ENCODE measurements around the gene HP. TPM values are rescaled to one million over a fixed set of nuclear protein-coding genes. Genes with fewer than 3 reads are reported as not detected.
A peak's percentile ranks its signal among the peaks of the same experiment; 100 is the strongest.

Gene HP
- total and polyA plus RNA-seq, 2 of the 13 experiments (the other 11 are each of a cell fraction or from before 2014, with no cell fraction given): 387 to 524 TPM

DNA sequence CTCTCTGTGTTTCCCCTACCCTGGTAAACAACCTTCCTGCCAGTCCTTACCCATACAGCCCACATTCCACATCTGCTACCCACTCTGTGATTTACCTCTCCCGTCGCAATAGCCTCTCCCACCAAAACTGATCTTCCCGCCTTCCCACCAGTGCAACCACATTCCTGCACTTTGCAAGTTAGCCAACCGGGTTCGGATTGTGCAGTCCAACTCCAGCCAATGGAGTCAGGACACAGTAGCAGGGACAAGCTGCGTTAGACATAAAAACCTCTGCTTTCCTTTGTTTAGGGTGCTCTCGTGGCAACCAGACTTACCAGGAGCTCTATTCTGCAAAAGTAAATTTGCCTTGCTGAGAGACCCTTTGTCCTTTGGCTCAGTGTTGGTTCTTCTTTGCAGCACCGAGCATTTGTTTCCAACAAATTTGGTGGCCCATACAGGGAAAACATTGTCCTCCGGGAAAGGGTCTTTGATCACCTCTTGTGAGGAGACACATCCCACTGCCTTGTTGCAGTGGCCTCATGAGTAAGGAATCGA is 10.1 kb downstream of the HP start (continued):
- TF ChIP-seq TBP (CRISPR knock-in tag; IDR thresholded peaks at IDR 0.05) (no peak), NR2C2 (CRISPR knock-in tag; IDR thresholded peaks at IDR 0.05; ENCODE audit: borderline replicate concordance) (no peak), ZNF224 (CRISPR knock-in tag; IDR thresholded peaks at IDR 0.05) (no peak), RFX1 (IDR thresholded peaks at IDR 0.05) (peak; percentile 27; the same call in 1 of the 2 replicates), ZNF44 (CRISPR knock-in tag; IDR thresholded peaks at IDR 0.05) (0 out of 2 replicates have a peak, but pooled peaks have one; percentile 12), ZNF777 (CRISPR knock-in tag; IDR thresholded peaks at IDR 0.05) (no peak)

DNA sequence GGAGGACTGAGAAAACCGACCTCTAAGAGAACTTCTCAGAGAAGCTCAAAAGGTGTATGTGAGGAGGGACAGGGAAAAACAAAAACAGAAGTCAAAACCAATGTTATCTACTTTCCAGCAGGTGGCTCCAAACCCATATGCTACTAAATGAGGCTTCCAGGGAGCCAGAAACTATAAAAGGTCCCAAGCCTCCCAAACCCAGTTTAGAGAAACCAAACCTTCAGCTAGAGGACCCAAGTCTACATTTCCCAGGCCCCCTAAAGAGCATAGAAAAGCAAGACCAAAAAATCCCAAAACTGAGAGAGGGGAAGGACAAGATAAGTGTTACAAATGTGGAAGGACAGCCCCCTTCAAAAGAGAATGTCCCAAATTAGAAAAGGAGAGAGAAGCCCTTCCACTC is 12.4 kb downstream of the HP start:
- peaks cover 78% of the 10 kb centered on the region for H3K4me1 ChIP-seq (ENCODE audit: insufficient read depth, low read length)
- no TSS peak for BruUV-seq (replicated peaks)
- H3K79me2 ChIP-seq (ENCODE audit: insufficient read depth, low read length): no peaks in the 10 kb centered on the region
- DNase-seq (ENCODE audit: low spot score): peak; percentile 72
- H4K20me1 ChIP-seq (ENCODE audit: insufficient read depth, low read length): no peaks in the 10 kb centered on the region
- CTCF ChIA-PET (ENCODE audit: low intra/inter-chr PET ratio, low total read pairs): interaction anchor here (1.1 to 5.2 kb wide), 6 partner anchors 24 to 34 kb away, joined by 3 to 58 read pairs (median 4); partner anchors contain the start of genes DHX38 and TXNL4B
- POLR2A ChIA-PET: interaction anchor here (0.6 to 4.0 kb wide), 7 partner anchors 12 to 103 kb away, joined by 3 to 36 read pairs (median 5); partner anchors contain the start of genes DHX38, HP and TXNL4B
- ATAC-seq: peak; percentile 44
- intact Hi-C loops (cut with micrococcal nuclease; ENCODE audit: unreplicated experiment) (loop anchor here (1.0 to 2.0 kb wide), 3 partner anchors 27 to 58 kb away; partner anchors contain the start of genes DHODH, DHX38 and TXNL4B), in situ Hi-C loops (cut with HindIII; ENCODE audit: extremely low pct_ligation_motif_present, low pct_unique_long_range_greater_than_20kb) (loop anchor here (5.0 kb wide), 1 partner anchor 36 kb away; no protein-coding TSS in a partner anchor)
- 0 out of 2 replicates have a peak, but pooled peaks cover 4% of the 10 kb centered on the region for H3K9me3 ChIP-seq (ENCODE audit: low read length)
- no peak overlapping the region for H3K27ac ChIP-seq (ENCODE audit: extremely low read length, insufficient read depth, low read length)
- H3K4me3 ChIP-seq (replicated peaks in 1 of 3; ENCODE audit: insufficient read depth in 1 of 3, low read depth in 2 of 3, low read length in 3 of 3): no peak overlapping the region
- peak; percentile 79 for FAIRE-seq
- no peak overlapping the region for H2AFZ ChIP-seq (ENCODE audit: low read length)
- no peaks in the 10 kb centered on the region for H3K27me3 ChIP-seq (ENCODE audit: control insufficient read depth in 1 of 2, insufficient read depth in 2 of 2, low read length in 2 of 2)
- no peak overlapping the region for H3K4me2 ChIP-seq (ENCODE audit: low read depth, low read length)
- WGBS (ENCODE audit: low lambda C conversion rate): 7% methylated on average over 1 of the region's 1 CpG
- H3K9ac ChIP-seq (ENCODE audit: insufficient read depth, low read depth, low read length): no peak overlapping the region
- no peaks in the 10 kb centered on the region; a peak in 1 of 5 replicates for H3K36me3 ChIP-seq (replicated peaks in 1 of 2; ENCODE audit: control insufficient read depth in 1 of 2, insufficient read depth in 2 of 2, low read length in 2 of 2)
- TF ChIP-seq EP300 (IDR thresholded peaks at IDR 0.05; ENCODE audit: low read depth in 2 of 2, low read length in 2 of 2) (no peak), EP300 (CRISPR knock-in tag; IDR thresholded peaks at IDR 0.05; ENCODE audit: borderline replicate concordance) (no peak), DDIT3 (CRISPR knock-in tag; IDR thresholded peaks at IDR 0.05) (no peak), SETDB1 (CRISPR knock-in tag; IDR thresholded peaks at IDR 0.05; ENCODE audit: borderline replicate concordance) (no peak), MIXL1 (CRISPR knock-in tag; IDR thresholded peaks at IDR 0.05) (peak; percentile 71; the same call in 1 of the 2 replicates), ZNF354B (CRISPR knock-in tag; IDR thresholded peaks at IDR 0.05) (no peak), ZNF253 (CRISPR knock-in tag; IDR thresholded peaks at IDR 0.05; ENCODE audit: borderline replicate concordance) (no peak), ZNF207 (IDR thresholded peaks at IDR 0.05; ENCODE audit: borderline replicate concordance) (no peak), ZNF460 (CRISPR knock-in tag; IDR thresholded peaks at IDR 0.05; ENCODE audit: borderline replicate concordance) (no peak), ZNF275 (CRISPR knock-in tag; IDR thresholded peaks at IDR 0.05; ENCODE audit: borderline replicate concordance) (no peak), NCOR1 (IDR thresholded peaks at IDR 0.05; ENCODE audit: borderline replicate concordance, low read length) (no peak), ZBTB7B (CRISPR knock-in tag; IDR thresholded peaks at IDR 0.05) (no peak)
- TF ChIP-seq, protein P1, sequence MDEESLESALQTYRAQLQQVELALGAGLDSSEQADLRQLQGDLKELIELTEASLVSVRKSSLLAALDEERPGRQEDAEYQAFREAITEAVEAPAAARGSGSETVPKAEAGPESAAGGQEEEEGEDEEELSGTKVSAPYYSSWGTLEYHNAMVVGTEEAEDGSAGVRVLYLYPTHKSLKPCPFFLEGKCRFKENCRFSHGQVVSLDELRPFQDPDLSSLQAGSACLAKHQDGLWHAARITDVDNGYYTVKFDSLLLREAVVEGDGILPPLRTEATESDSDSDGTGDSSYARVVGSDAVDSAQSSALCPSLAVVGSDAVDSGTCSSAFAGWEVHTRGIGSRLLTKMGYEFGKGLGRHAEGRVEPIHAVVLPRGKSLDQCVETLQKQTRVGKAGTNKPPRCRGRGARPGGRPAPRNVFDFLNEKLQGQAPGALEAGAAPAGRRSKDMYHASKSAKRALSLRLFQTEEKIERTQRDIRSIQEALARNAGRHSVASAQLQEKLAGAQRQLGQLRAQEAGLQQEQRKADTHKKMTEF (CRISPR knock-in tag; IDR thresholded peaks at IDR 0.05): no peak
- TF ChIP-seq, protein P2, sequence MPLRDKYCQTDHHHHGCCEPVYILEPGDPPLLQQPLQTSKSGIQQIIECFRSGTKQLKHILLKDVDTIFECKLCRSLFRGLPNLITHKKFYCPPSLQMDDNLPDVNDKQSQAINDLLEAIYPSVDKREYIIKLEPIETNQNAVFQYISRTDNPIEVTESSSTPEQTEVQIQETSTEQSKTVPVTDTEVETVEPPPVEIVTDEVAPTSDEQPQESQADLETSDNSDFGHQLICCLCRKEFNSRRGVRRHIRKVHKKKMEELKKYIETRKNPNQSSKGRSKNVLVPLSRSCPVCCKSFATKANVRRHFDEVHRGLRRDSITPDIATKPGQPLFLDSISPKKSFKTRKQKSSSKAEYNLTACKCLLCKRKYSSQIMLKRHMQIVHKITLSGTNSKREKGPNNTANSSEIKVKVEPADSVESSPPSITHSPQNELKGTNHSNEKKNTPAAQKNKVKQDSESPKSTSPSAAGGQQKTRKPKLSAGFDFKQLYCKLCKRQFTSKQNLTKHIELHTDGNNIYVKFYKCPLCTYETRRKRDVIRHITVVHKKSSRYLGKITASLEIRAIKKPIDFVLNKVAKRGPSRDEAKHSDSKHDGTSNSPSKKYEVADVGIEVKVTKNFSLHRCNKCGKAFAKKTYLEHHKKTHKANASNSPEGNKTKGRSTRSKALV (CRISPR knock-in tag; IDR thresholded peaks at IDR 0.05): no peak

All from HepG2 (cell line).